ENCODE results near the gene GPR35.

Gene GPR35

DNA sequence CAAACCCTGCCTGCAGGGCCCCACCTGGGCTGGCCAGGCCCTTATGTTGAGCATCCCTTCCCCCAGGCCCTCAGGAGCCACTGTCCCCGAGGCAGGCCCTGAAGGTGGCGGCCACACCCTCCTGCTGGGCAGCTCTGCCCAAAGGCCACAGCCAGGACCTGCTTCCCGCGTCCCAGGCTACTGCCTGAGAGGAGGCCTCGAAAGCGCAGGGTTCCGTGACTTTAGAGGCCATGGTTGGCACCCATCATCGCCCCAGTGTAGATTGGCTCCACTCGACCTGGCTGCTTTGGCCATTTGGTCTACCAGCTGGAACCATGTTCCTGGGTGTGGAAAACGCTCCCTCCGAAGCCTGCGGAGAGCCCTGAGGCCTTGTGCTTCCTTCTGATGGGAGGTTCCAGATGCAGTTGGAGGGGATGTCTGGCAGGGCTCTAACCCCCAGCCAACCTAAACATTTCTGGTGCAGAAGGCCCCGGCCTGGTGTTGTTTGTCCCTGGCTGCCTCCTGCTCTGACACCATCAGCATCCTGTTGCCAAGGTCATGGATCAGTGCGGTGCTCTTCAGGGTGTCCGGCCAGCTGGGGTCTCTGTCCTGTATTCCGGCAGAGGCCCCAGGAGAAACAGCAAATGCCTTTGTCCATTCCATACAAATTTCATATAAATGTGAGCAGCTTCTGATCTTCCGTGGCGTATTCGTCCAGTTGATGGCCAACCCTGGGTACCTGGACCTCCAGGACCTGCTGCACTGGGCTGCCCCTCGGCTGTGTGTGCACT lies 24.0 kb upstream of the GPR35 start:
- no peak overlapping the region for H3K27ac ChIP-seq (ENCODE audit: low read length)
- H3K4me3 ChIP-seq (ENCODE audit: low read length), result no peak overlapping the region
- H3K79me2 ChIP-seq (ENCODE audit: low read length), result no peaks in the 10 kb centered on the region
- H3K9ac ChIP-seq (ENCODE audit: low read length), result no peak overlapping the region
- H3K27me3 ChIP-seq (ENCODE audit: low read depth, low read length), result no peaks in the 10 kb centered on the region
- H4K20me1 ChIP-seq (ENCODE audit: insufficient read depth, low read length), result no peaks in the 10 kb centered on the region
- H3K4me1 ChIP-seq (ENCODE audit: low read length), result no peaks in the 10 kb centered on the region
- no peak overlapping the region for H3K4me2 ChIP-seq (ENCODE audit: low read length)
- TF ChIP-seq, protein P1, sequence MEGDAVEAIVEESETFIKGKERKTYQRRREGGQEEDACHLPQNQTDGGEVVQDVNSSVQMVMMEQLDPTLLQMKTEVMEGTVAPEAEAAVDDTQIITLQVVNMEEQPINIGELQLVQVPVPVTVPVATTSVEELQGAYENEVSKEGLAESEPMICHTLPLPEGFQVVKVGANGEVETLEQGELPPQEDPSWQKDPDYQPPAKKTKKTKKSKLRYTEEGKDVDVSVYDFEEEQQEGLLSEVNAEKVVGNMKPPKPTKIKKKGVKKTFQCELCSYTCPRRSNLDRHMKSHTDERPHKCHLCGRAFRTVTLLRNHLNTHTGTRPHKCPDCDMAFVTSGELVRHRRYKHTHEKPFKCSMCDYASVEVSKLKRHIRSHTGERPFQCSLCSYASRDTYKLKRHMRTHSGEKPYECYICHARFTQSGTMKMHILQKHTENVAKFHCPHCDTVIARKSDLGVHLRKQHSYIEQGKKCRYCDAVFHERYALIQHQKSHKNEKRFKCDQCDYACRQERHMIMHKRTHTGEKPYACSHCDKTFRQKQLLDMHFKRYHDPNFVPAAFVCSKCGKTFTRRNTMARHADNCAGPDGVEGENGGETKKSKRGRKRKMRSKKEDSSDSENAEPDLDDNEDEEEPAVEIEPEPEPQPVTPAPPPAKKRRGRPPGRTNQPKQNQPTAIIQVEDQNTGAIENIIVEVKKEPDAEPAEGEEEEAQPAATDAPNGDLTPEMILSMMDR (IDR thresholded peaks at IDR 0.05; ENCODE audit: low read depth, low read length), result no peak
- TF ChIP-seq EZH2phosphoT487 (IDR thresholded peaks at IDR 0.05; ENCODE audit: low read depth), result no peak
- no peaks in the 10 kb centered on the region for H3K9me3 ChIP-seq (ENCODE audit: insufficient read depth, low read length)
- H3K36me3 ChIP-seq (replicated peaks; ENCODE audit: low read depth, low read length), result no peaks in the 10 kb centered on the region
- H2AFZ ChIP-seq (ENCODE audit: low read depth, low read length), result no peak overlapping the region

DNA sequence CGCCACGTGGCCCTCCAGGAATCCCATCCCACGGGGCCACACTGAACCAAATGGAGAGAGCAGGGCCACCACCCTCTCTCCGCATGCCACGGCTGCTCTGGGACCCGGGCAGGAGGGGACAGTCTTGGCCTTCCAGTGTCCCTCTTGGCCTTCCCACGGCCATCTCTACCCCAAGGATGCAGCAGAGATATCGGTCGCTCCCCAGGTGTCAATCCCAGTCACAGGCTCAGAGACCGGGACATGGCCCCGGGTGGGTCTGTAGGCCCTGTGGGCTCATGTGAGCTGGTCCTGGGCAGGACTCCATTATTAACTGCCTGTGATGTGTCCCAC lies 23.5 kb upstream of the GPR35 start:
- no peak for TF ChIP-seq EZH2phosphoT487 (IDR thresholded peaks at IDR 0.05; ENCODE audit: low read depth)
- TF ChIP-seq, protein P1 (IDR thresholded peaks at IDR 0.05; ENCODE audit: low read depth, low read length), result no peak
- Histone ChIP-seq H3K9me3 (ENCODE audit: insufficient read depth, low read length) (no peaks in the 10 kb centered on the region), H3K9ac (ENCODE audit: low read length) (no peak overlapping the region), H2AFZ (ENCODE audit: low read depth, low read length) (no peak overlapping the region), H3K4me3 (ENCODE audit: low read length) (no peak overlapping the region), H3K27ac (ENCODE audit: low read length) (no peak overlapping the region), H3K36me3 (replicated peaks; ENCODE audit: low read depth, low read length) (no peaks in the 10 kb centered on the region), H4K20me1 (ENCODE audit: insufficient read depth, low read length) (no peaks in the 10 kb centered on the region), H3K4me1 (ENCODE audit: low read length) (no peaks in the 10 kb centered on the region), H3K27me3 (ENCODE audit: low read depth, low read length) (no peaks in the 10 kb centered on the region), H3K79me2 (ENCODE audit: low read length) (no peaks in the 10 kb centered on the region), H3K4me2 (ENCODE audit: low read length) (no peak overlapping the region)

DNA sequence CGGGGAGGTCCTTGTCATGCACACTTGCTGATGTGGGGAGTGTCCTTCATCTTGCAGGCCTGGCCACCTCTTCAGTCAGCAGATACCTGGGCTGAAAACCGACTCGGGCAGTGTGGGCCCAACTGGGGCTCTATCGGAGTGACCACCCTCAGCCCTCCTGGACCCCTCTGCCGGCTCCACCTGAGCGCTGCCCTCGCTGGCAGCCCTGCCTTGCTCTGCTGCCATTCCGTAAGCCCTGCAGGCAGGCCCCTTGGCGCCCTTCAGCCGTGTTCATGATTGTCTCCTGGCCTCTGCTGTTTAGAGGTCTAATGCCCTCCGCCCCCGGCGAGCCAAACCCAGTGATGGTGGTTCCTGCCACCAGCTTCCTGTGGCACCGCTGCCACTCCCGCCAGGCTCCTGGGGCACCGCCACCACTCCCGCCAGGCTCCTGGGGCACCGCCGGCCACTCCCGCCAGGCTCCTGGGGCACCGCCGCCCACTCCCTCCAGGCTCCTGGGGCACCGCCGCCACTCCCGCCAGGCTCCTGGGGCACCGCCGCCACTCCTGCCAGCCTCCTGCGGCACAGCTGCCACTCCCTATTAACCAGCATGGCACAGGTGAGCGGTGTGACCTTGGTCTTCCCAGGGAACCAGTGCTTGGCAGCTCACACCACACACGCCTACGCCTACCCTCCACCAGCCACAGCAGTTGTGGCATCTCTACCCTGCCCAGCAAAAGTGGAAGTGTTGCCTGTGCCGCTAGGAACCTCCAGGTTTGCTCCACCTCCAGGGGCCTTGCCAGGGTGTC lies 22.8 kb upstream of the GPR35 start:
- no peaks in the 10 kb centered on the region for H3K79me2 ChIP-seq (ENCODE audit: low read length)
- no peak for TF ChIP-seq EZH2phosphoT487 (IDR thresholded peaks at IDR 0.05; ENCODE audit: low read depth)
- TF ChIP-seq, protein P1 (IDR thresholded peaks at IDR 0.05; ENCODE audit: low read depth, low read length), result no peak
- no peak overlapping the region for H3K27ac ChIP-seq (ENCODE audit: low read length)
- no peak overlapping the region for H3K4me2 ChIP-seq (ENCODE audit: low read length)
- H3K9ac ChIP-seq (ENCODE audit: low read length), result no peak overlapping the region
- H3K4me1 ChIP-seq (ENCODE audit: low read length), result no peaks in the 10 kb centered on the region
- no peaks in the 10 kb centered on the region for H4K20me1 ChIP-seq (ENCODE audit: insufficient read depth, low read length)
- H3K27me3 ChIP-seq (ENCODE audit: low read depth, low read length), result no peaks in the 10 kb centered on the region
- no peak overlapping the region for H2AFZ ChIP-seq (ENCODE audit: low read depth, low read length)
- H3K4me3 ChIP-seq (ENCODE audit: low read length), result no peak overlapping the region
- no peaks in the 10 kb centered on the region for H3K9me3 ChIP-seq (ENCODE audit: insufficient read depth, low read length)
- no peaks in the 10 kb centered on the region for H3K36me3 ChIP-seq (replicated peaks; ENCODE audit: low read depth, low read length)

DNA sequence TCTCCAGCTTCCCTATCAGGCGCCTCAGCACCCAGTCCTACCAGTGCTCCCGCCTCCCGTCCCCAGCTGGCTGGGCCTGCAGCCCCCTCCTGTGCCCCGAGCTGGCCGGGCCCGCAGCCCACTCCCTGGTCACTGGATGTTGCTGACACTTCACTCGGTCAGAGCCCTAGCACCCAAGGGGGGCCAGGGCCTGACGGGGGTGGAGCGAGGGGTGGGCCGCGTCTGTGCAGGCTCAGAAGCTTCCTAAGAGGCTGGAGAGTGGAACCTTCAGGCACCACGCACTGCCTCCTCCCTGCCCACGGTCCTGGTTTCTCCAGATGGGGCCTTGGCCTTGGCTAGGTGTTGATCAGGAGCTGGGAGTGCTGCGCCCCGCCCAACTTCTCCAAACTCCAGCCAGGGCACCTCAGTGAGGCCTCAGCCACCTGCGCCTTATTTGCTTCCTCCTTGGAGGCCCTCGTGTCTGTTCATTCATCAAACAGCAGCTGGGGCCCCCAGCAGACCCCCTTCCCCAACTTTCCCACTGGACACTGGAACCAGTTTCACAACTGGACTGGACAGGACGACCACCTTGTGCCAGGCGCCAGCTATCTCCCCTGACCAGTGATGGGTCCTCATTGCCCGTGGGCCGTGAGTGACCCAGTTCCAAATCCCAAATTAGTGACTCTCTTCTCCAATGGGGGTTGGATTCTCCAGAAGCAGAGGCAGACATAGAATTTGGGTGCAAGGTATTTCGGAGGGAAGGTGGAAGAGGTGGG lies 22.0 kb upstream of the GPR35 start:
- Histone ChIP-seq H2AFZ (ENCODE audit: low read depth, low read length) (no peak overlapping the region), H3K4me2 (ENCODE audit: low read length) (no peak overlapping the region), H3K36me3 (replicated peaks; ENCODE audit: low read depth, low read length) (no peaks in the 10 kb centered on the region), H3K9ac (ENCODE audit: low read length) (no peak overlapping the region), H3K79me2 (ENCODE audit: low read length) (no peaks in the 10 kb centered on the region), H4K20me1 (ENCODE audit: insufficient read depth, low read length) (no peaks in the 10 kb centered on the region), H3K4me3 (ENCODE audit: low read length) (no peak overlapping the region), H3K27me3 (ENCODE audit: low read depth, low read length) (no peaks in the 10 kb centered on the region), H3K9me3 (ENCODE audit: insufficient read depth, low read length) (no peaks in the 10 kb centered on the region), H3K4me1 (ENCODE audit: low read length) (no peaks in the 10 kb centered on the region), H3K27ac (ENCODE audit: low read length) (no peak overlapping the region)
- no peak for TF ChIP-seq EZH2phosphoT487 (IDR thresholded peaks at IDR 0.05; ENCODE audit: low read depth)
- TF ChIP-seq, protein P1 (IDR thresholded peaks at IDR 0.05; ENCODE audit: low read depth, low read length), result no peak

Data from OCI-LY3 (cell line).